Thyroid gland (tissue), 4 donors: Measurements from ENCODE around the gene JAKMIP1.

Source experiments
- CTCF ChIP-seq, 6 experiments: fragments of 200-600 bp in 3 of 6; fragments of 450-650 bp in 3 of 6; sonication (generic) in 3 of 6; IDR thresholded peaks; one replicate each; pipeline ENCODE4 v1.5.1; 2016 to 2019; ENCODE audit warnings: antibody characterized with exemption in 6 of 6, mild to moderate bottlenecking in 2 of 6, inconsistent platforms in 1 of 6, moderate library complexity in 1 of 6
- POLR2A ChIP-seq, 2 donors: fragments of 450-650 bp; IDR thresholded peaks; one replicate each; pipeline ENCODE4 v1.6.1; 2017; ENCODE audit warnings: antibody characterized with exemption in 2 of 2, mild to moderate bottlenecking in 2 of 2, moderate library complexity in 1 of 2

GRCh38 chr4:6191448-6192130 is 8.8 kb downstream of the JAKMIP1 start:
- TF ChIP-seq CTCF (IDR thresholded peaks at IDR 0.05) (no peak), POLR2A (IDR thresholded peaks at IDR 0.05) (no peak)
